Naive thymus-derived CD4-positive, alpha-beta T cell (primary cell): ENCODE results near the gene YTHDC2. TPM values are rescaled to one million over a fixed set of nuclear protein-coding genes. Genes with fewer than 3 reads are reported as not detected.
A peak's percentile ranks its signal among the peaks of the same experiment; 100 is the strongest.

Experiments
- ATAC-seq: fragments of 150-1000 bp; cut with Tn5 transposase; 2 replicates; pipeline ENCODE4 v1.10.0; 2021; ENCODE audit warnings: mild to moderate bottlenecking, moderate library complexity
- CTCF ChIA-PET: fragments of 350-600 bp; sonication (Branson Sonifier 250); formaldehyde crosslinking; loops from one replicate; lab custom pipeline; 2021; ENCODE audit warnings: antibody characterized with exemption; lab: Charles Lee
- POLR2A ChIA-PET: fragments of 350-600 bp; sonication (Branson Sonifier 250); formaldehyde crosslinking; loops from one replicate; lab custom pipeline; 2021; ENCODE audit warnings: antibody characterized with exemption, inconsistent platforms; lab: Charles Lee
- DNase-seq, 9 donors: peaks; one replicate each; pipeline versions ENCODE4 v3.0.0 to v3.0.0-alpha.2; 2020 to 2022; ENCODE audit warnings: mixed read lengths in 1 of 9
- H3K27ac ChIP-seq: one replicate; pipeline ENCODE4 v1.7.0; 2013; ENCODE audit warnings: mild to moderate bottlenecking, low read depth, low read length, moderate library complexity
- H3K27me3 ChIP-seq, 2 donors: one replicate each; pipeline ENCODE4 v1.7.0; 2013; ENCODE audit warnings: low read length in 2 of 2, mild to moderate bottlenecking in 2 of 2, moderate library complexity in 2 of 2; ENCODE audit not compliant: control insufficient read depth in 2 of 2, insufficient read depth in 2 of 2
- H3K36me3 ChIP-seq, 3 experiments: 1 replicate in 2 of 3; 2 replicates in 1 of 3; pipeline ENCODE4 v1.7.0; 2013; ENCODE audit warnings: low read length in 3 of 3, mild to moderate bottlenecking in 3 of 3, moderate library complexity in 1 of 3; ENCODE audit not compliant: insufficient read depth in 3 of 3, control insufficient read depth in 2 of 3
- H3K4me1 ChIP-seq, 2 donors: one replicate each; pipeline ENCODE4 v1.7.0; 2013; ENCODE audit warnings: low read length in 2 of 2, mild to moderate bottlenecking in 2 of 2, moderate library complexity in 1 of 2; ENCODE audit not compliant: control insufficient read depth in 2 of 2, insufficient read depth in 2 of 2
- H3K4me3 ChIP-seq: 2 replicates; pipeline ENCODE4 v1.7.0; 2013; ENCODE audit warnings: mild to moderate bottlenecking, low read length
- H3K9me3 ChIP-seq, 3 experiments: 1 replicate in 2 of 3; 2 replicates in 1 of 3; pipeline ENCODE4 v1.7.0; 2013; ENCODE audit warnings: low read length in 3 of 3; ENCODE audit not compliant: control insufficient read depth in 2 of 3
- H3K27ac Mint-ChIP-seq, 9 donors: one replicate each; pipeline ENCODE4 v1.8.0; 2020 to 2022; ENCODE audit warnings: mixed read lengths in 9 of 9, mild to moderate bottlenecking in 8 of 9, moderate library complexity in 5 of 9, inconsistent platforms in 2 of 9
- H3K27me3 Mint-ChIP-seq, 5 donors: one replicate each; pipeline ENCODE4 v1.8.0; 2021 to 2022; ENCODE audit warnings: mixed read lengths in 5 of 5, mild to moderate bottlenecking in 1 of 5
- H3K36me3 Mint-ChIP-seq, 5 donors: one replicate each; pipeline ENCODE4 v1.8.0; 2020 to 2022; ENCODE audit warnings: mixed read lengths in 5 of 5, mild to moderate bottlenecking in 3 of 5, inconsistent platforms in 1 of 5
- H3K4me1 Mint-ChIP-seq, 7 donors: one replicate each; pipeline ENCODE4 v1.8.0; 2020 to 2022; ENCODE audit warnings: mixed read lengths in 7 of 7, mild to moderate bottlenecking in 3 of 7, inconsistent platforms in 1 of 7
- H3K4me3 Mint-ChIP-seq, 10 donors: one replicate each; pipeline ENCODE4 v1.8.0; 2020 to 2022; ENCODE audit warnings: mild to moderate bottlenecking in 10 of 10, mixed read lengths in 10 of 10, moderate library complexity in 6 of 10, inconsistent platforms in 2 of 10
- H3K9me3 Mint-ChIP-seq, 11 donors: one replicate each; pipeline ENCODE4 v1.8.0; 2020 to 2022; ENCODE audit warnings: mixed read lengths in 11 of 11, mild to moderate bottlenecking in 4 of 11, inconsistent platforms in 1 of 11, moderate library complexity in 1 of 11
- intact Hi-C, 2 donors: fragments of 100-400 bp; cut with micrococcal nuclease; formaldehyde crosslinking; loops; one replicate each; pipeline ENCODE4 v1.15.1; 2023
- polyA plus RNA-seq, 2 donors: library from polyadenylated mRNA; unstranded; fragments of 300-500 nt; fragmentation: Illumina TruSeq; gene quantifications; one replicate each; pipeline ENCODE4 v1.2.3, GENCODE V29; 2021
- total RNA-seq, 6 experiments: library from RNA in 5 of 6; stranded (reverse) in 5 of 6; gene quantifications; 1 replicate in 5 of 6; 2 replicates in 1 of 6; pipeline ENCODE4 v1.2.3 and lab custom pipeline; 2021 to 2026

The YTHDC2 gene
- total and polyA plus RNA-seq, 7 experiments from 2014 or later, result 8.1 to 53.6 (median 42.5) TPM

DNA sequence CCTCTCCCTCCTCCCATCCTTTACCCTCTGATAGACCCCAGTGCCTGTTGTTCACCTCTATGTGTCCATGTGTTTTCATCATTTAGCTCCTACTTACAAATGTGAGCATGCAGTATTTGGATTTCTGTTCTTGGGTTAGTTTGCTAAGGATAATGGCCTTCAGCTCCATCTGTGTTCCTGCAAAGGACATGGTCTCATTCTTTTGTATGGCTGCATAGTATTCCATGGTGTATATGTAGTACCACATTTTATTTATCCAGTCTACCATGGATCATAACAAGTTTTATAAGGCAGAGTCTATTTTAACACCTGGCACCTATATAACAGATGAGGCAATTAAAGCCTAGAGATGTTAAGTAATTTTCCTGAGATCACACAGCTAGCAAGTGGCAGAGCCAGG lies 7.4 kb downstream of the YTHDC2 start:
- CTCF ChIA-PET, result no interaction called here
- Histone ChIP-seq H3K27ac (no peak overlapping the region), H3K27me3 (no peaks in the 10 kb centered on the region), H3K9me3 (no peaks in the 10 kb centered on the region), H3K4me1 (peaks cover 6 to 17% of the 10 kb centered on the region in 2 donors), H3K4me3 (no peak overlapping the region), H3K36me3 (peaks cover 0 to 11% (median 0%) of the 10 kb centered on the region in 3 experiments)
- DNase-seq (no peak), ATAC-seq (no peak)
- intact Hi-C loops, result loop anchor here in 1 of 2 donors (5.0 kb wide), 1 partner anchor 66 kb away; no protein-coding TSS in a partner anchor
- Mint-ChIP-seq H3K4me1 (peaks cover 25 to 86% (median 73%) of the 10 kb centered on the region in 7 donors), H3K9me3 (peaks cover 0 to 2% (median 0%) of the 10 kb centered on the region in 11 donors), H3K27ac (peak overlapping the region in 3 of 9 donors; percentile 24 to 42 (median 32)), H3K36me3 (peaks cover 4 to 32% (median 17%) of the 10 kb centered on the region in 5 donors), H3K4me3 (peak overlapping the region in 3 of 10 donors; percentile 13 to 37 (median 19)), H3K27me3 (no peaks in the 10 kb centered on the region)
- POLR2A ChIA-PET, result no interaction called here

DNA sequence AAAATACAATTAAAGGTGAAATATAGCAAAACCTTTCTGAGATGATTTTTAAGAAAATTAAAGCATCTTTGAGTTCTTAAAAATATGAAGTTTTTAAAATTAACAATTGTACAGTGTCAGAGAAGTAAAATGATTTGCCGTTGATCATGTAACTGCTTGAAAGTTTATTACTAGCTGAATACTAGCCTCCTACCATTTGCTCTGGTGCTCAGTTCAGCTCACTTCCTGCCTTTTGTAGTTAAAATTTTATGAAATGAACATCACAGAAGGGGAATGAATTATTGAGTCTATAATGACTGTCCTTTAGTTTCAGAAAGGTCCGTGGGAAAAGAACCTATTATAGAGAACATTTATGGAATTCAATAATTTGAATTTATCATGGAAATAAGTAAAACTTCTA lies 9.7 kb downstream of the YTHDC2 start:
- Mint-ChIP-seq H3K9me3 (peaks cover 0 to 2% (median 0%) of the 10 kb centered on the region in 11 donors), H3K4me1 (peaks cover 19 to 75% (median 60%) of the 10 kb centered on the region in 7 donors), H3K4me3 (peak overlapping the region in 8 of 10 donors; percentile 1 to 59 (median 40)), H3K27ac (peak overlapping the region in 7 of 9 donors; percentile 25 to 65 (median 48)), H3K27me3 (no peaks in the 10 kb centered on the region), H3K36me3 (peaks cover 4 to 28% (median 16%) of the 10 kb centered on the region in 5 donors)
- Histone ChIP-seq H3K27ac (peak overlapping the region; percentile 5), H3K36me3 (peaks cover 0 to 9% (median 0%) of the 10 kb centered on the region in 3 experiments), H3K9me3 (no peaks in the 10 kb centered on the region), H3K4me3 (no peak overlapping the region), H3K27me3 (no peaks in the 10 kb centered on the region), H3K4me1 (peaks cover 6 to 17% of the 10 kb centered on the region in 2 donors)
- ChIA-PET CTCF (interaction anchor here (0.8 kb wide), 1 partner anchor 527 kb away, joined by 5 read pairs; no protein-coding TSS in a partner anchor), POLR2A (no interaction called here)
- ATAC-seq (no peak), DNase-seq (no peak)
- intact Hi-C loops, result loop anchor here in 1 of 2 donors (5.0 kb wide), 1 partner anchor 64 kb away; no protein-coding TSS in a partner anchor

DNA sequence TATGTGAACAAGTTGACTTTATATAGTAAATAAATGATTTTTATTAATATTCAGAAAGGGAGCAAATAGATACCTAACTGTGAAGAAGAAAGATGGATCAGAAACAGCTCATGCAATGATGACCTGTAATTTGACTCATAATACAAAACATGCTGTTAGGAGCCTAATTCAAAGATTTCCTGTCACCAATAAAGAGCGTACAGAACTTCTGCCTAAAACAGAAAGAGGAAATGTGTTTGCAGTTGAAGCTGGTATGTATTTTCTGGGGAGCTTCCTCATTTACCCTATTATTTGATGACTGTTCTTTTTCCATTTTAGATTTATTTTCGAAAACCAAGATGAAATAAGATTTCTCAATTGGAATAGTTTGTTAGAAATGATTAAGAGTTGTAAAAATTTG lies 11.4 kb downstream of the YTHDC2 start:
- ChIA-PET POLR2A (interaction anchor here (0.7 to 1.7 kb wide), 2 partner anchors 11 to 616 kb away, joined by 4 to 9 read pairs; partner anchors contain the start of gene YTHDC2), CTCF (no interaction called here)
- H3K27me3 ChIP-seq, result no peaks in the 10 kb centered on the region
- peaks cover 0 to 2% (median 0%) of the 10 kb centered on the region in 11 donors for H3K9me3 Mint-ChIP-seq
- H3K36me3 ChIP-seq, result peaks cover 0 to 7% (median 0%) of the 10 kb centered on the region in 3 experiments
- peaks cover 6 to 17% of the 10 kb centered on the region in 2 donors for H3K4me1 ChIP-seq
- no peaks in the 10 kb centered on the region for H3K27me3 Mint-ChIP-seq
- H3K27ac ChIP-seq, result no peak overlapping the region
- intact Hi-C loops, result loop anchor here in 1 of 2 donors (5.0 kb wide), 1 partner anchor 62 kb away; no protein-coding TSS in a partner anchor
- H3K4me1 Mint-ChIP-seq, result peaks cover 12 to 62% (median 50%) of the 10 kb centered on the region in 7 donors
- peak in 4 of 9 donors; percentile 8 to 27 (median 18) for DNase-seq
- H3K9me3 ChIP-seq, result no peaks in the 10 kb centered on the region
- ATAC-seq, result peak; percentile 74
- peak overlapping the region in 9 of 10 donors; percentile 5 to 63 (median 47) for H3K4me3 Mint-ChIP-seq
- peaks cover 4 to 32% (median 22%) of the 10 kb centered on the region in 5 donors for H3K36me3 Mint-ChIP-seq
- no peak overlapping the region for H3K4me3 ChIP-seq
- H3K27ac Mint-ChIP-seq, result peak overlapping the region in 6 of 9 donors; percentile 14 to 58 (median 34)

DNA sequence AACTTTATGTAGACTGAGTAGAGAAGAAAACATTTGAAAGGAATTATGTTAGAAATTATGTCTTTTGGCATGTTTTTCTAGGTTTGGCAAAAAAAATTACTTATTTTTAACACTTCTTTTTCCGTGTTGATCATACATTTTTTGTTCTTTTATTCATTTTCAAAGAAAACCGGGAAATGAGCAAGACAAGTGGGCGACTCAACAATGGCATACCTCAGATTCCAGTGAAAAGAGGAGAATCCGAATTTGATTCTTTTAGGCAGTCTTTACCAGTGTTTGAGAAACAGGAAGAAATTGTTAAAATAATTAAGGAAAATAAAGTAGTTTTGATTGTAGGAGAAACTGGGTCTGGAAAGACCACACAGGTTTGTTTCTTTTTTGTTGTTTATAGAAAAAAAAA lies 12.9 kb downstream of the YTHDC2 start:
- Mint-ChIP-seq H3K27me3 (no peaks in the 10 kb centered on the region), H3K27ac (no peak overlapping the region), H3K4me1 (peaks cover 2 to 54% (median 37%) of the 10 kb centered on the region in 7 donors), H3K36me3 (peaks cover 9 to 35% (median 23%) of the 10 kb centered on the region in 5 donors), H3K9me3 (peaks cover 3 to 12% (median 6%) of the 10 kb centered on the region in 11 donors), H3K4me3 (no peak overlapping the region)
- DNase-seq, result no peak
- no peak for ATAC-seq
- ChIA-PET CTCF (no interaction called here), POLR2A (interaction anchor here (1.7 kb wide), 1 partner anchor 13 kb away, joined by 9 read pairs; the partner anchor contains the start of gene YTHDC2)
- Histone ChIP-seq H3K27me3 (no peaks in the 10 kb centered on the region), H3K4me1 (peaks cover 6 to 17% of the 10 kb centered on the region in 2 donors), H3K9me3 (peaks cover 0 to 7% (median 5%) of the 10 kb centered on the region in 3 experiments), H3K27ac (no peak overlapping the region), H3K4me3 (no peak overlapping the region), H3K36me3 (peaks cover 0 to 7% (median 0%) of the 10 kb centered on the region in 3 experiments)
- intact Hi-C loops, result loop anchor here in 1 of 2 donors (2.0 kb wide), 1 partner anchor 14 kb away; the partner anchor contains the start of gene YTHDC2

DNA sequence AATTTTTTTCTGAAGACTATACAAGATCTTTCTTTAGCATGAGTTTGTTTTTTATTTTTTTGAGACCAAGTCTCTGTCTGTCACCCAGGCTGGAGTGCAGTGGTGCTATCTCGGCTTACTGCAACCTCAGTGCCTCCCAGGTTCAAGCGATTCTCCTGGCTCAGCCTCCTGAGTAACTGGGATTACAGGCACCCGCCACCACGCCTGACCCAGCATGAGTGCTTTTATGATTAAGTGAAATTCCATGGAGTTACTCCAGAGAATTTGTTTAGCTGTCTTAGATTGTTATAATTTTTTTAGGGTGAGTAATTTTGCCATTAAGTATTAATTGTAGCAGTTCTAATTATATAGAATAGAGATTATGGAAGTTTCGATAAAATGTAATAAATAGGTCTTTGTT lies 14.3 kb downstream of the YTHDC2 start:
- intact Hi-C loops, result loop anchor here in 1 of 2 donors (2.0 kb wide), 1 partner anchor 15 kb away; the partner anchor contains the start of gene YTHDC2
- ChIA-PET CTCF (no interaction called here), POLR2A (interaction anchor here (0.6 kb wide), 1 partner anchor 13 kb away, joined by 3 read pairs; no protein-coding TSS in a partner anchor)
- no peak overlapping the region for H3K27ac Mint-ChIP-seq
- Histone ChIP-seq H3K27ac (no peak overlapping the region), H3K27me3 (no peaks in the 10 kb centered on the region), H3K9me3 (peaks cover 0 to 8% (median 5%) of the 10 kb centered on the region in 3 experiments), H3K4me3 (no peak overlapping the region), H3K36me3 (peaks cover 0 to 7% (median 0%) of the 10 kb centered on the region in 3 experiments), H3K4me1 (peaks cover 6 to 7% of the 10 kb centered on the region in 2 donors)
- H3K9me3 Mint-ChIP-seq, result peaks cover 3 to 16% (median 7%) of the 10 kb centered on the region in 11 donors
- peaks cover 9 to 44% (median 31%) of the 10 kb centered on the region in 5 donors for H3K36me3 Mint-ChIP-seq
- DNase-seq (no peak), ATAC-seq (no peak)
- no peaks in the 10 kb centered on the region for H3K27me3 Mint-ChIP-seq
- H3K4me1 Mint-ChIP-seq, result peaks cover 0 to 45% (median 28%) of the 10 kb centered on the region in 7 donors
- no peak overlapping the region for H3K4me3 Mint-ChIP-seq

DNA sequence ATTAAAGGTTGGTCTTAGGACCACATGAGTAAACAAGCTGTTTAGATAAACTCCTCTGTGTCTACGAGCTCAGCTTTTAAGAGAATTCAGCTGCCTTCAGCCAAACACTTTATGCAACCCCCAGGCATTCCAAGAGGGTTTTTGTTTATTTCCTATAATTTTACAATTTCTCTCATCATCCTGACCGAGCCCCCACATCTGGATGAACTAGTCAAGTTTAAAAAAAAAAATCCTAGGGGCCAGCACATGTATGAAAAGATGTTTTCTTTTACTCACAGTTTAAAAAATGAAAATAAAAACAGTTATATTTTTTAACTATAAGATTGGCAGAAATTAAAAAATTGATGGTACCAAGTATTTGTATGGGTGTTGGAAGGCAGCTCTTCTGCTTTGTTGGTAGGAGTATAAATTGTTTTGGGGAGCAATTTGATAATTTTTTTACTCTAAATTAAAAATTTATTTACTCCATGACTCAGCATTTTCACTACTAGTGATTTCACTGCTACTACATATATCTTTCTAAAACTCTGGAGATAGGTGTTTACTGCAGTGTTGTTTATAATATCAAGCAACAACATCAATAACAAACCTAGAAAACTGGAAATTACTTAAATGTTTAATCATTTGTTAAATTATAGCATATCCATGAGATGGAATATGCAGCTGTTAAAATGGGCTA lies 18.1 kb downstream of the YTHDC2 start:
- no peak overlapping the region for H3K4me3 Mint-ChIP-seq
- CTCF ChIA-PET, result no interaction called here
- DNase-seq, result no peak
- peaks cover 0 to 11% (median 0%) of the 10 kb centered on the region in 7 donors for H3K4me1 Mint-ChIP-seq
- POLR2A ChIA-PET, result no interaction called here
- H3K9me3 Mint-ChIP-seq, result peaks cover 3 to 16% (median 7%) of the 10 kb centered on the region in 11 donors
- H3K27ac Mint-ChIP-seq, result no peak overlapping the region
- H3K36me3 ChIP-seq, result peaks cover 7 to 16% (median 12%) of the 10 kb centered on the region in 3 experiments
- no peaks in the 10 kb centered on the region for H3K27me3 Mint-ChIP-seq
- H3K4me1 ChIP-seq, result no peaks in the 10 kb centered on the region
- ATAC-seq, result no peak
- intact Hi-C loops, result no loop called here
- H3K36me3 Mint-ChIP-seq, result peaks cover 9 to 67% (median 47%) of the 10 kb centered on the region in 5 donors
- H3K4me3 ChIP-seq, result no peak overlapping the region
- H3K27ac ChIP-seq, result no peak overlapping the region
- peaks cover 0 to 8% (median 5%) of the 10 kb centered on the region in 3 experiments for H3K9me3 ChIP-seq
- no peaks in the 10 kb centered on the region for H3K27me3 ChIP-seq
